Choroid plexus epithelial cell (primary cell): ENCODE results near the gene NCOR1.

ENCODE experiments used
- DNase-seq: peaks from one replicate; pipeline ENCODE4 v3.0.0-alpha.2; 2010; ENCODE audit warnings: low read depth
- H3K4me3 ChIP-seq: 2 replicates; pipeline ENCODE4 v1.5.1; 2011; ENCODE audit warnings: low read depth, mild to moderate bottlenecking, control low read depth, low read length, moderate library complexity
- TF ChIP-seq, protein P1 (sequence below): conservative IDR thresholded peaks from 2 replicates; pipeline ENCODE4 v1.5.1; 2011; ENCODE audit warnings: low read depth, mild to moderate bottlenecking, control low read depth, inconsistent platforms, low read length, moderate library complexity

NCOR1 gene

DNA sequence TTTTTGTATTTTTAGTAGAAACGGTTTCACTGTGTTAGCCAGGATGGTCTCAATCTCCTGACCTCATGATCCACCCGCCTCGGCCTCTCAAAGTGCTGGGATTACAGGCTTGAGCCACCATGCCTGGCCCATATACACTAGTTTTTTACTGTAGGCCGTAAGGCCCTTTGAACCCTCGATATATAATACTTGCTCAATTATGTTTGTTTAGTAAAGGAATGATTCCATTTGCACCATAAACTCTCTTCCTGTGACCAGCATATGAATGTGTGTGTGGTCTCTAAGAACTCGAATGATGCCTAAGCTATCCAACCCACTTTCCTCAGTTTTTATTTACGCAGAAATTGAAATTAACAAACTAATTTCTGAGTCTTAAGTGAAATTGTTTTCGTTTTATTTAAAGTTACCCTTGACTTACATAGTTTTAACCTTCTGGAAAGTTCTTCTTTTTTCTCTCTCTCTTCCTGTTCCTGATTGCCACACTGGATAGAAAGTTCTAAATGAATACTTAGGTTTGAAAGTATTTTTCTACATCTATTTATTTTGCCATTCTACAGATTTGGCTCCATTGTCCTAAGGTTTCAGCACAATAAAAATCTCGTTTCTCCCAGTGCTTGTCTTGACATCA is 39.6 kb upstream of the NCOR1 start:
- DNase-seq = no peak
- TF ChIP-seq, protein P1, sequence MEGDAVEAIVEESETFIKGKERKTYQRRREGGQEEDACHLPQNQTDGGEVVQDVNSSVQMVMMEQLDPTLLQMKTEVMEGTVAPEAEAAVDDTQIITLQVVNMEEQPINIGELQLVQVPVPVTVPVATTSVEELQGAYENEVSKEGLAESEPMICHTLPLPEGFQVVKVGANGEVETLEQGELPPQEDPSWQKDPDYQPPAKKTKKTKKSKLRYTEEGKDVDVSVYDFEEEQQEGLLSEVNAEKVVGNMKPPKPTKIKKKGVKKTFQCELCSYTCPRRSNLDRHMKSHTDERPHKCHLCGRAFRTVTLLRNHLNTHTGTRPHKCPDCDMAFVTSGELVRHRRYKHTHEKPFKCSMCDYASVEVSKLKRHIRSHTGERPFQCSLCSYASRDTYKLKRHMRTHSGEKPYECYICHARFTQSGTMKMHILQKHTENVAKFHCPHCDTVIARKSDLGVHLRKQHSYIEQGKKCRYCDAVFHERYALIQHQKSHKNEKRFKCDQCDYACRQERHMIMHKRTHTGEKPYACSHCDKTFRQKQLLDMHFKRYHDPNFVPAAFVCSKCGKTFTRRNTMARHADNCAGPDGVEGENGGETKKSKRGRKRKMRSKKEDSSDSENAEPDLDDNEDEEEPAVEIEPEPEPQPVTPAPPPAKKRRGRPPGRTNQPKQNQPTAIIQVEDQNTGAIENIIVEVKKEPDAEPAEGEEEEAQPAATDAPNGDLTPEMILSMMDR = no peak
- no peak overlapping the region for H3K4me3 ChIP-seq

DNA sequence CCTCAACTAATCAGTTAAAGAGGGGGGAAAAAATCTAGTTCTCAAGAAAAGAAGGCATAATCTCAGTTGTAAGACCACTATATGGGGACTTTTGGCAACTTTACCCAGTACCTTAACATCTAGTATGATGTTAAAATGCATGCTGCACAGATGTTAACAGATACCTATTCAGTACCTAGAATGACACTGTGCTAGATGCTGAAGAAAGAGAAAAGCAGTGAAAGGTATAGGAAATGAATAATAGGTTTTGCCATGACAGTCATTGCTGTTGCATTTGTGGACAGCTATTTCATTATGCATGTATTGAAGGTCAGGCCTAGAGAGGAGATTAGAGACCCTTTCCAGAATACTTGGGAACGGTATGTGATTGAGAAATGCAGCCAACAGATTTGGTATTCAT is 36.2 kb upstream of the NCOR1 start:
- TF ChIP-seq, protein P1 = no peak
- DNase-seq = no peak
- no peak overlapping the region for H3K4me3 ChIP-seq

DNA sequence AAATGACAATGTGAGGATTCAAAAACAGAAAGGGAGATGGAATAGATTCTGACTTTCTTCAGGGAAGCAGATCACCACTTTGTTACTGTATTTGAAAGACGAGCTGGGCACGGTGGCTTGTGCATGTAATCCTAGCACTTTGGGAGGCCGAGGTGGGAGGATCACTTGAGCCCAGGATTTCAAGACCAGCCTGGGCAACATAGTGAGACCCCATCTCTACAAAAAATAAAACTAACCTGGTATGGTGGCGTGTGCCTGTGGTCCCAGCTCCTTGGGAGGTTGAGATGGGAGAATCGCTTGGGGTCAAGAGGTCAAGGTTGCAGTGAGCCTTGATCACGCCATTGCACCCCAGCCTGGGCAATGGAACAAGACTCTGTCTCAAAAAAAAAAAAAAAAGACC is 35.7 kb upstream of the NCOR1 start:
- DNase-seq = no peak
- H3K4me3 ChIP-seq = no peak overlapping the region
- TF ChIP-seq, protein P1 = no peak

DNA sequence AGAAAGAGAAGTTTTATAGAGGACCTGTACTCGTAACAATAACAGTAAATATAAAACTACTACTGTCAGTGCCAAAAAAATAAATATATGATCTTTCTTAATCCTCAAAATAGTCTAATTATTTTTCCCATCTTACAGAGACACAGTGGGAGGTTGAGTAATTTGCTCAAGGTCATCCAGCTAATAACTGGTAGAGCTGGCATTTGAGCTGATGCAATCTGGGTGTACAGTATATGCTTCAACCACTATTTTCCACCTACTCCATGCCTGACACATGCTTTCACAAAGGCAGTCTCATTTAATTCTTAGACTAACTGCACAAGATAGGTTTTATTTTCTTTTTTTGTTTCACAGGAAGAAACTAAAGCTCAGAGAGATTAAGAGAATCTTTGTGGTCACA is 35.3 kb upstream of the NCOR1 start:
- no peak overlapping the region for H3K4me3 ChIP-seq
- DNase-seq = peak; percentile 69
- TF ChIP-seq, protein P1 = no peak

DNA sequence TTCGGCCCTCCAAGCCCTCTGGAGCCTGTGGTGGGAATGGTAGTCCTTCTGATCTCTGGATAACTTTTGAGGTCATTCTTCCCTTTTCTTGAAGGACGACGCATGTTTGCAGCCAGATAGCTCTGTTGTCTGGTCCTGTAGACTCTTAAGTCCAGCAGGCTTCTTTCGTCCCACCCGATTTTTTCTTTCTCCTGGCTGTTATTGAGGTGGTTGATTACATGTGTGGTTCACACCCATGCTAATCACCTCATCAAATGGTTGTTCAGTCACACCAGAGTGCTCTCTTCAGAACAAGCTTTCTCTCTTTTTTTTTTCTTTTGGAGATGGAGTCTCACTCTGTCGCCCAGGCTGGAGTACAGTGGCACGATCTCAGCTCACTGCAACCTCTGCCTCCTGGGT is 32.3 kb upstream of the NCOR1 start:
- DNase-seq = no peak
- TF ChIP-seq, protein P1 = no peak
- H3K4me3 ChIP-seq = no peak overlapping the region

DNA sequence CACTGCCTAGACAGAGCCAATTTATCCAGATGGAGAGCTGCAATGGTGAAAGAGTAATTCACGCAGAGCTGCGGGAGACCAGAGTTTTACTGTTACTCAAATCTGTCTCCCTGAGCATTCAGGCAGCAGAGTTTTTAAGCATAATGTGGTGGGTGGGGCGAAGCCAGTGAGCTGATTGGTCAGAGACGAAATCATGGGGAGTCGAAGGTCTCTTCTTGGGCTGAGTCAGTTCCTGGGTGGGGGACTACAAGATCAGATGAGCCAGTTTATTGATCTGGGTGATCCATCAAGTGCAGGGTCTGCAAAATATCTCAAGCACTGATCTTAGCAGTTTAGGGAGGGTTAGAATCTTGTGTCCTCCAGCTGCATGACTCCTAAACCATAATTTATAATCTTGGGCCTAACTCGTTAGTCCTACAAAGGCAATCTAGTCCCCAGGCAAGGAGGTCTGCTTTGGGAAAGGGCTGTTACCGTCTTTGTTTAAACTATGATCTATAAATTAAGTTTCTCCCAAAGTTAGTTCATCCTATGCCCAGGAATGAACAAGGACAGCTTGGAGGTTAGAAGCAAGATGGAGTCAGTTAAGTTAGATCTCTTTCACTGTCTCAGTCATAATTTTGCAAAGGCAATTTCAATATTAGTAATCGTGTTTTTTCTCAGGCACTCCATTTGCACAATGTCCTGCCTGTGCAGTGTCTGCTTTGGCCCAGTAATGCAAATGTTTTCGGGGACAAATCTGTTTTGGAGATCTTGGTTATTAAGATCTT is 28.6 kb upstream of the NCOR1 start:
- TF ChIP-seq, protein P1 = no peak
- no peak overlapping the region for H3K4me3 ChIP-seq
- no peak for DNase-seq

DNA sequence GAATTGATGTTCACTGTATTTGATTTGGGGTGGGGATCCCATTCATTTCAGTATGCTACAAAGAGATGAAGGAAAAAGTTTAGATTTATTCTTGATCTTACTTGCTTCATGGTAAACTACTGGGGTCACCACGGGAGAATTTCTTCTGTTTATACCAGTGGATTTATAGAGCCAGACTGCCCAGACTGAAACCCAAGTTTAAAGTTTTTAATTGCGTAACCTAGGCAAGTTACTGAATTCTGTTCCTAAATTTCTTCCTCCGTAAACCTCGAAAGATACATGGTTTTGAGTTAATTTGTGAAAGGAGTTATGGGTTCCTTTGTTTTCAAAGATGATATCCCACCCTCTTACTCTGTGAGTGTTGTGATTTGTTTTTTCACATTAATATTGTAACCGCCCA is 28.1 kb upstream of the NCOR1 start:
- TF ChIP-seq, protein P1 = no peak
- H3K4me3 ChIP-seq = no peak overlapping the region
- no peak for DNase-seq
